ENCODE data around the gene GDPD5.
A peak's percentile ranks its signal among the peaks of the same experiment; 100 is the strongest.

The GDPD5 gene

DNA sequence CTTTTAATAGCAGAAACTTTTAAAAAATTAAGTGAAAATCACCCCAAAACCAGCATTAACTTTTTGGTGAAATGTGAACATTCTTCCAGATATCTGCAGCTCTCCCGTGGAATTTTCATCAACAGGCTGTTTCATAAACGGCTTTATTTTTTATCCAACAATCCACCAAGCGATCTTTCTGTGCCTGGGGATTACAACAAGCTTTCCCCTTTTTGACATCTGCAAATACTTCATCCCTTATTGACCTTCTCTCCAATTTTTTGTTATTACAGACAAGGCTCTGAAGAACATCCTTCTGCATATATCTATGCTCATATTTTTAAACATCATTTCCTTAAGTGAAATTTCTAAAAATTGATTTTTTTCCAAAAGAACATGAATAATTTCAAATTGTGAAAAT, 30.5 kb upstream of the GDPD5 start:
- no peaks in the 10 kb centered on the region for H3K9me3 ChIP-seq (ENCODE audit: control insufficient read depth in 2 of 2, low read length in 2 of 2)
- H3K4me3 ChIP-seq (ENCODE audit: low read length in 2 of 2), result no peak overlapping the region
- H3K27ac ChIP-seq (ENCODE audit: low read length), result peak overlapping the region; percentile 99
- no peaks in the 10 kb centered on the region for H3K36me3 ChIP-seq (ENCODE audit: control insufficient read depth in 2 of 2, insufficient read depth in 2 of 2, low read length in 2 of 2)
- H3K9ac ChIP-seq (ENCODE audit: low read length in 2 of 2), result no peak overlapping the region
- no peaks in the 10 kb centered on the region for H3K27me3 ChIP-seq (ENCODE audit: control insufficient read depth in 1 of 2, insufficient read depth in 2 of 2, low read length in 2 of 2)
- peaks cover 70% of the 10 kb centered on the region for H3K4me1 ChIP-seq (ENCODE audit: control insufficient read depth, insufficient read depth, low read length)

DNA sequence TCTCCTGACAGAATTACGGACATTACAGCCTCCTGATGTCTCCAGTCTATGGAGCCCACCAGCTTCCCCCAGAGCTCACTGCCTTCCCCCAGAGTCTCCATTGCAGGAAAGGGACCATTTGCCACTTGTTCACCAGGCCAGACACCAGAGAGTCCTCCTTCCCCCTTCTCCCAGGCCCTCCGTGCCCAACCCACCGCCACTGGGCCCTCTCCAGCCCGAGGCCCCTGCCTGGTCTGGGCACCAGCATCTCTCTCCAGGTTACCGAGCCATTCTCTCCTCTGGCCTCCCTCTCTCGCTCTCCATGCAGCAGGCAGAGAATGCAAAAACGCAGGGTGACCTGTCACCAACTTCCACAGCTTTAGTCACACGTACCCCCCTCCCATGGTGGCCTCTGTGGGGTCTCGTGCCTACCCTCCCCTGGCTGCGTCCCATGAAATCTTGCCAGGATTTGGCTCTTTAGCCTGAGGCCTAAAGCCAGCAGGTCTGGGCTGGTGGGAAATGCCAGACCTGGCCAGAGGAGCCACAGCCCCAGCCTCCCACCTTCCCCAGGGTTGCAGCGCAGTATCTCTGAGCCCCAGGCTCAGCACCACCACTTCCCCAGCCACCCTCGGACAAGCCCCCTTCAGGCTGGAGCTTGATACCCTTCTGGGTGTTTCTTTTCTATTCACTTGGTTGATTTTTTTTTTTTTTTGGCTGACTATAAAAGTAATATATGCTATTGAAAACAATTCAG, 29.5 kb upstream of the GDPD5 start:
- H3K4me3 ChIP-seq (ENCODE audit: low read length in 2 of 2), result peak overlapping the region in 1 of 2 donors; percentile 67
- peaks cover 60% of the 10 kb centered on the region for H3K4me1 ChIP-seq (ENCODE audit: control insufficient read depth, insufficient read depth, low read length)
- H3K9me3 ChIP-seq (ENCODE audit: control insufficient read depth in 2 of 2, low read length in 2 of 2), result no peaks in the 10 kb centered on the region
- peak overlapping the region; percentile 91 for H3K27ac ChIP-seq (ENCODE audit: low read length)
- H3K36me3 ChIP-seq (ENCODE audit: control insufficient read depth in 2 of 2, insufficient read depth in 2 of 2, low read length in 2 of 2), result no peaks in the 10 kb centered on the region
- H3K27me3 ChIP-seq (ENCODE audit: control insufficient read depth in 1 of 2, insufficient read depth in 2 of 2, low read length in 2 of 2), result no peaks in the 10 kb centered on the region
- H3K9ac ChIP-seq (ENCODE audit: low read length in 2 of 2), result peak overlapping the region; percentile 63 to 75

DNA sequence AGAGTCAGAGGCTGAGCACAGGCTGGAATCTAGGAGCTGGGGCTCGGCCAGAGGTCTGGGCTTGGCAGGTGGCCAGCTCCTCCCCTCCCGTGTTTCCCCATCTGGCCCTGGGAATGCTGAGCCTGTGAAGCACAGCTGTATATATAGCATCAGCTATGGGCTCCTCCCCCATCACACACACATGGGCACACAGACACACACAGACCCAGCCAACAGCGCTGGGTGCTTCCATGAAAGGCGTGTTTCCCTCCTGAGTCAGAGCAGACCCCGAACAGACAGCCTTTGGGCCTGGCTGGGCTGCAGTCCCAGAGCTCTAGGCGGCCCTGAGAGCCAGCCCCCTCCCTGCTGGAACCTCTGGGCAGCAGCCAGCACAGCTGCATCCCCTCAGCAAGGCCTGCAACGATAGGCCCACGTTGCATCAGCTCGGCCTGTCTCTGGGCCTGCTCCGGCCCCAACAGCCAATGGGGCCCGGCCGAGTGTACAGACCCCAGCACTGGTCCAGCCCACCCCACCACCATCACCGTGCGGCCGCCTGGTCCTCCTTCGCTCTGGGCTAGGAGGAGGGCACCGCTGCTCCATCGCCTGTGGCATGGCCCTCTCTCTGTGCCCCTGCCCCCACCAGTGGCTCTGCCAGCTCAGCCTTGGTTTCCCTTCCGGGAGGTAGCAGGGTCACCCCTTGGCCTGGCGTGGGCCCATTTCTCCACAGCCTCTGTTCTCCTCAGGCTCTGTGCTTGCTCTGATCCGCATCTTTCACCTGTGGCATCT, 28.7 kb upstream of the GDPD5 start:
- H3K27me3 ChIP-seq (ENCODE audit: control insufficient read depth in 1 of 2, insufficient read depth in 2 of 2, low read length in 2 of 2), result no peaks in the 10 kb centered on the region
- no peaks in the 10 kb centered on the region for H3K9me3 ChIP-seq (ENCODE audit: control insufficient read depth in 2 of 2, low read length in 2 of 2)
- peak overlapping the region in 1 of 2 donors; percentile 67 for H3K4me3 ChIP-seq (ENCODE audit: low read length in 2 of 2)
- peaks cover 53% of the 10 kb centered on the region for H3K4me1 ChIP-seq (ENCODE audit: control insufficient read depth, insufficient read depth, low read length)
- no peaks in the 10 kb centered on the region for H3K36me3 ChIP-seq (ENCODE audit: control insufficient read depth in 2 of 2, insufficient read depth in 2 of 2, low read length in 2 of 2)
- peak overlapping the region; percentile 91 for H3K27ac ChIP-seq (ENCODE audit: low read length)
- H3K9ac ChIP-seq (ENCODE audit: low read length in 2 of 2), result peak overlapping the region; percentile 63 to 75

- Histone ChIP-seq H3K9ac (ENCODE audit: low read length in 2 of 2) (peak overlapping the region in 1 of 2 donors; percentile 21), H3K4me3 (ENCODE audit: low read length in 2 of 2) (peak overlapping the region in 1 of 2 donors; percentile 59), H3K27me3 (ENCODE audit: control insufficient read depth in 1 of 2, insufficient read depth in 2 of 2, low read length in 2 of 2) (no peaks in the 10 kb centered on the region), H3K4me1 (ENCODE audit: control insufficient read depth, insufficient read depth, low read length) (peaks cover 47% of the 10 kb centered on the region), H3K36me3 (ENCODE audit: control insufficient read depth in 2 of 2, insufficient read depth in 2 of 2, low read length in 2 of 2) (no peaks in the 10 kb centered on the region), H3K9me3 (ENCODE audit: control insufficient read depth in 2 of 2, low read length in 2 of 2) (no peaks in the 10 kb centered on the region), H3K27ac (ENCODE audit: low read length) (peak overlapping the region; percentile 91)
These were observed 28.1 kb upstream of the GDPD5 start for GRCh38 chr11:75553889-75554257.

GRCh38 chr11:75553182-75553581, 27.4 kb upstream of the GDPD5 start:
- H3K9ac ChIP-seq (ENCODE audit: low read length in 2 of 2), result peak overlapping the region in 1 of 2 donors; percentile 29
- peak overlapping the region; percentile 91 for H3K27ac ChIP-seq (ENCODE audit: low read length)
- no peaks in the 10 kb centered on the region for H3K9me3 ChIP-seq (ENCODE audit: control insufficient read depth in 2 of 2, low read length in 2 of 2)
- no peaks in the 10 kb centered on the region for H3K36me3 ChIP-seq (ENCODE audit: control insufficient read depth in 2 of 2, insufficient read depth in 2 of 2, low read length in 2 of 2)
- no peak overlapping the region for H3K4me3 ChIP-seq (ENCODE audit: low read length in 2 of 2)
- no peaks in the 10 kb centered on the region for H3K27me3 ChIP-seq (ENCODE audit: control insufficient read depth in 1 of 2, insufficient read depth in 2 of 2, low read length in 2 of 2)
- H3K4me1 ChIP-seq (ENCODE audit: control insufficient read depth, insufficient read depth, low read length), result peaks cover 40% of the 10 kb centered on the region

DNA sequence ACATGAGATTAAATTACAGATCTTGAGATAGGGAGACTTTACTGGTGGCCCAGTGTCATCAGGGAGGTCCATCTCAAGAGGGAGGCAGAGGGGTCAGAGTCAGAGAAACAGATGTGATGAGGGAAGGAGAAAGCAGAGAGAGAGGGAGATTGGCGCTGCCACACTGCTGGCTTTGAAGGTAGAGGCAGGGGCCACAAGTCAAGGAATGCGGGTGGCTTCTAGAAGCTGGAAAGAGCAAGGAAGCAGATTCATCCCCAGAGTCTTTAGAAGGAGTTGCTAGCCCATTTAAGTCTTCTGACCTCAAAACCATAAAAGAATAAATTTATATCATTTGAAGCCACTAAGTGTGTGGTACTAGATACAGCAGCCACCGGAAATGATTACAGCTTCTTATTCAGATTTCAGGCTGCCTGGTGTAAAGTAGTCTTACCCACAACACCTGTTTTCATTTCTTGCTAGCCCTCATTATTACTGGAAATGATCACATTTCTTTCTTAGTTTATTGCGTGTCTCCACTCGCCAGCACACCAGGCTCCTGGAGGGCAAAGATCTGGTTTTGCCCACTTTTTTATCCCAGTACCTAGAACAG, 23.7 kb upstream of the GDPD5 start:
- Histone ChIP-seq H3K4me3 (ENCODE audit: low read length in 2 of 2) (no peak overlapping the region), H3K4me1 (ENCODE audit: control insufficient read depth, insufficient read depth, low read length) (peaks cover 19% of the 10 kb centered on the region), H3K27ac (ENCODE audit: low read length) (no peak overlapping the region), H3K36me3 (ENCODE audit: control insufficient read depth in 2 of 2, insufficient read depth in 2 of 2, low read length in 2 of 2) (no peaks in the 10 kb centered on the region), H3K27me3 (ENCODE audit: control insufficient read depth in 1 of 2, insufficient read depth in 2 of 2, low read length in 2 of 2) (no peaks in the 10 kb centered on the region), H3K9me3 (ENCODE audit: control insufficient read depth in 2 of 2, low read length in 2 of 2) (no peaks in the 10 kb centered on the region), H3K9ac (ENCODE audit: low read length in 2 of 2) (no peak overlapping the region)

GRCh38 chr11:75548595-75549272, 23.0 kb upstream of the GDPD5 start:
- Histone ChIP-seq H3K27me3 (ENCODE audit: control insufficient read depth in 1 of 2, insufficient read depth in 2 of 2, low read length in 2 of 2) (no peaks in the 10 kb centered on the region), H3K9ac (ENCODE audit: low read length in 2 of 2) (no peak overlapping the region), H3K36me3 (ENCODE audit: control insufficient read depth in 2 of 2, insufficient read depth in 2 of 2, low read length in 2 of 2) (no peaks in the 10 kb centered on the region), H3K4me1 (ENCODE audit: control insufficient read depth, insufficient read depth, low read length) (peaks cover 13% of the 10 kb centered on the region), H3K27ac (ENCODE audit: low read length) (no peak overlapping the region), H3K9me3 (ENCODE audit: control insufficient read depth in 2 of 2, low read length in 2 of 2) (no peaks in the 10 kb centered on the region), H3K4me3 (ENCODE audit: low read length in 2 of 2) (no peak overlapping the region)

DNA sequence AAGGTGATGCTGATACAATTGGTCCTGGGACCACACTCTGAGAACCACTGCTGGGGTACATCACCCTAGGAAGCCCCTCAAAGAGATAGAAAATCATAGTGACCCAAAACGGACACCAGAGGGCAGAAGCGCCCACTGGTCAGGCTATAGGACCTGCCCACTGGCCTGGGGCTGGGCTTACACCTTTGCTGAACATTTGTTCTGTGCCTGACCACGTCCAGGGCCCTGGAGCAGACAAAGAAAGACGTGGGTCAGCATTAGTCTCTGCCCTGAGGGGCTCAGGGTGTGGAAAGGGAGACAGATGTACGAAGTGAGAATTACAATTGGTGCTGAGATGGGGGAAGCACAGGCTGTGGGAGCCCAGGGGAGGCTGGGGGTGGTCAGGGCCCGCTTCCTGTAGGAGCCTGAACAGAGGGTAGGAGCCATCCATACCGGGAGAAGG, 21.9 kb upstream of the GDPD5 start:
- peak overlapping the region in 1 of 2 donors; percentile 42 for H3K9ac ChIP-seq (ENCODE audit: low read length in 2 of 2)
- H3K4me3 ChIP-seq (ENCODE audit: low read length in 2 of 2), result no peak overlapping the region
- H3K9me3 ChIP-seq (ENCODE audit: control insufficient read depth in 2 of 2, low read length in 2 of 2), result no peaks in the 10 kb centered on the region
- peaks cover 6% of the 10 kb centered on the region for H3K4me1 ChIP-seq (ENCODE audit: control insufficient read depth, insufficient read depth, low read length)
- no peaks in the 10 kb centered on the region for H3K36me3 ChIP-seq (ENCODE audit: control insufficient read depth in 2 of 2, insufficient read depth in 2 of 2, low read length in 2 of 2)
- H3K27me3 ChIP-seq (ENCODE audit: control insufficient read depth in 1 of 2, insufficient read depth in 2 of 2, low read length in 2 of 2), result no peaks in the 10 kb centered on the region
- H3K27ac ChIP-seq (ENCODE audit: low read length), result no peak overlapping the region

GRCh38 chr11:75547177-75547576, 21.4 kb upstream of the GDPD5 start:
- Histone ChIP-seq H3K4me3 (ENCODE audit: low read length in 2 of 2) (no peak overlapping the region), H3K36me3 (ENCODE audit: control insufficient read depth in 2 of 2, insufficient read depth in 2 of 2, low read length in 2 of 2) (no peaks in the 10 kb centered on the region), H3K4me1 (ENCODE audit: control insufficient read depth, insufficient read depth, low read length) (peaks cover 6% of the 10 kb centered on the region), H3K9me3 (ENCODE audit: control insufficient read depth in 2 of 2, low read length in 2 of 2) (no peaks in the 10 kb centered on the region), H3K27me3 (ENCODE audit: control insufficient read depth in 1 of 2, insufficient read depth in 2 of 2, low read length in 2 of 2) (no peaks in the 10 kb centered on the region), H3K9ac (ENCODE audit: low read length in 2 of 2) (no peak overlapping the region), H3K27ac (ENCODE audit: low read length) (no peak overlapping the region)

DNA sequence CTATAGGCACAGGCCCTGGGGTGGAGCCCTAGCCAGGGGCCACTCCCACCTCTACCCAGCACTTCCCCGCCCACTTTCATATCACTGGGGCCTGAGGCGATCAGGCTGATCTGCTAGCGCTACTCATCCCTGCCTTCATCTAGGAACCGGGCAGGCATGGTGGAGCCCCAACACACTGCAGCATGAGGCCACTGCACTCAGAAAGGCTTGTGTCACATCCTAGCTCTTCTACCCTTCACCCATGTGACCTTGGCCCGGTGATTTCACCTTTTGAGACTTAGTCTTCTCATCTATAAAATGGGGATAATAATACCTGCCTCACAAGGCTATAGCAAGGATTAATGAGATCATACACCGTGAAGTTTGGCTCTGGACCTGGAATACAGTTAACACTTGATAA, 18.1 kb upstream of the GDPD5 start:
- no peaks in the 10 kb centered on the region for H3K36me3 ChIP-seq (ENCODE audit: control insufficient read depth in 2 of 2, insufficient read depth in 2 of 2, low read length in 2 of 2)
- H3K9ac ChIP-seq (ENCODE audit: low read length in 2 of 2), result no peak overlapping the region
- no peaks in the 10 kb centered on the region for H3K9me3 ChIP-seq (ENCODE audit: control insufficient read depth in 2 of 2, low read length in 2 of 2)
- H3K4me1 ChIP-seq (ENCODE audit: control insufficient read depth, insufficient read depth, low read length), result peaks cover 8% of the 10 kb centered on the region
- H3K27ac ChIP-seq (ENCODE audit: low read length), result no peak overlapping the region
- no peaks in the 10 kb centered on the region for H3K27me3 ChIP-seq (ENCODE audit: control insufficient read depth in 1 of 2, insufficient read depth in 2 of 2, low read length in 2 of 2)
- no peak overlapping the region for H3K4me3 ChIP-seq (ENCODE audit: low read length in 2 of 2)

Data from stomach smooth muscle (tissue), 2 donors.